GM12891 (cell line): ENCODE measurements around the gene IQCB1. TPM values are rescaled to one million over a fixed set of nuclear protein-coding genes. Genes with fewer than 3 reads are reported as not detected.
"Not testable (repeated sequence)": the region's sequence is repeated elsewhere in the genome, so short reads cannot be mapped to it uniquely, and the experiment has no call there.

Experiments
- DNase-seq: peaks from one replicate; pipeline ENCODE4 v3.0.0; 2011; ENCODE audit warnings: low spot score; ENCODE audit not compliant: insufficient read length
- FAIRE-seq: peaks from 2 replicates; lab custom pipeline; 2011; peaks lifted over from hg19 to GRCh38; lab: Jason Lieb, UNC
- PAX5 ChIP-seq: IDR thresholded peaks from 2 replicates; pipeline ENCODE4 v1.6.1; 2011; ENCODE audit warnings: low read length, moderate library complexity, mild to moderate bottlenecking; ENCODE audit not compliant: insufficient read depth, severe bottlenecking
- POLR2A ChIP-seq: IDR thresholded peaks from 2 replicates; pipeline ENCODE4 v1.6.1; 2011; ENCODE audit warnings: low read depth, low read length, control low read depth
- POLR2AphosphoS5 ChIP-seq: IDR thresholded peaks from 2 replicates; pipeline ENCODE4 v1.6.1; 2011; ENCODE audit warnings: low read depth, low read length, control low read depth
- POU2F2 ChIP-seq: IDR thresholded peaks from 2 replicates; pipeline ENCODE4 v1.6.1; 2011; ENCODE audit warnings: low read depth, mild to moderate bottlenecking, control low read depth, low read length, moderate library complexity
- SPI1 ChIP-seq: IDR thresholded peaks from 2 replicates; pipeline ENCODE4 v1.6.1; 2011; ENCODE audit warnings: low read depth, low read length, control low read depth
- TAF1 ChIP-seq: IDR thresholded peaks from 2 replicates; pipeline ENCODE4 v1.6.1; 2011; ENCODE audit warnings: low read depth, low read length, control low read depth
- polyA plus RNA-seq: library from polyadenylated mRNA; unstranded; fragments of >200 nt; gene quantifications from one replicate; pipeline ENCODE4 v1.2.1, GENCODE V29; 2012; ENCODE audit warnings: low read depth, missing spikeins, inconsistent platforms; ENCODE audit not compliant: missing spikeins

IQCB1 gene, protein sequence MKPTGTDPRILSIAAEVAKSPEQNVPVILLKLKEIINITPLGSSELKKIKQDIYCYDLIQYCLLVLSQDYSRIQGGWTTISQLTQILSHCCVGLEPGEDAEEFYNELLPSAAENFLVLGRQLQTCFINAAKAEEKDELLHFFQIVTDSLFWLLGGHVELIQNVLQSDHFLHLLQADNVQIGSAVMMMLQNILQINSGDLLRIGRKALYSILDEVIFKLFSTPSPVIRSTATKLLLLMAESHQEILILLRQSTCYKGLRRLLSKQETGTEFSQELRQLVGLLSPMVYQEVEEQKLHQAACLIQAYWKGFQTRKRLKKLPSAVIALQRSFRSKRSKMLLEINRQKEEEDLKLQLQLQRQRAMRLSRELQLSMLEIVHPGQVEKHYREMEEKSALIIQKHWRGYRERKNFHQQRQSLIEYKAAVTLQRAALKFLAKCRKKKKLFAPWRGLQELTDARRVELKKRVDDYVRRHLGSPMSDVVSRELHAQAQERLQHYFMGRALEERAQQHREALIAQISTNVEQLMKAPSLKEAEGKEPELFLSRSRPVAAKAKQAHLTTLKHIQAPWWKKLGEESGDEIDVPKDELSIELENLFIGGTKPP
- polyA plus RNA-seq, result 29.3 TPM

DNA sequence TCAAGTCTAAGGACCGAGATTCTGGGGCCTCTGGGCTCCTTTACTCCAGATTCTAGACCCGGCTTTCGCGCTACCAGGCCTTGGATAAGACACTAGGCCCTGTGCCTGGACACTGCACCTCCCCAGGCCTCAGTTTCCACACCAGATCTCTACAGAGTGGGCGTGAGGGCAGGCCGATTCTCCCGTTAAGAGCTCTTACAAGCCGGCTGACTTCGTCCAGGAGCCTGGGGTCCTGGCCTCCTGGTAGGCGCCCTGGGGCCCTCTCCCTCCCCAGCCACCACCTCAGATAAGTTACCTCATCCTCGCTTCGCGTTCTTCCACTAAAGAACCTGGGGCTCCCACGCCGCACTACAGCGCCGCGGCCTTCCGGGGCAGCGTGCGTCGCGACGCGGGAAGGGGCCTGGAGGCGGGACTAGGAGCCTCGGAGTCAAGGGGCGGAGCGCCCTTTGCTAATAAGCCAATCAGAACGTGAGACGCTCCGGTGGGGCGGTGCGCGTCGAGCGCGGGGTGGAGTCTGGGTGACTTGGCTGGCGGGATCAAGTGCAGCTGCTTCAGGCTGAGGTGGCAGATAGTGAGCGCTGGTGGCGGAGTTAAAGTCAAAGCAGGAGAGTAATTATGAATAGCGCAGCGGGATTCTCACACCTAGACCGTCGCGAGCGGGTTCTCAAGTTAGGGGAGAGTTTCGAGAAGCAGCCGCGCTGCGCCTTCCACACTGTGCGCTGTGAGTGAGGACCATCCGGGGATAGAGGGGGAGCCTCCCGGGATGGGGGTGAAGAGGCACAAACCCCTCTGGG, at the start of gene IQCB1, which contains the start of gene EAF2:
IQCB1 (minus strand) TSS at position 390 of the 794 bp plus-strand sequence. CDS start 6,100 bp downstream, outside the sequence.
EAF2 (plus strand) TSS at position 539 of the 794 bp plus-strand sequence; CDS start at position 616, 77 bp downstream.
- peak; percentile 99 for FAIRE-seq
- DNase-seq, result peak; percentile 82
- TF ChIP-seq POLR2AphosphoS5 (peak; percentile 92), POLR2A (peak; percentile 94), PAX5 (peak; percentile 32), TAF1 (peak; percentile 88), SPI1 (no peak), POU2F2 (peak; percentile 45; the same call in 1 of the 2 replicates)

DNA sequence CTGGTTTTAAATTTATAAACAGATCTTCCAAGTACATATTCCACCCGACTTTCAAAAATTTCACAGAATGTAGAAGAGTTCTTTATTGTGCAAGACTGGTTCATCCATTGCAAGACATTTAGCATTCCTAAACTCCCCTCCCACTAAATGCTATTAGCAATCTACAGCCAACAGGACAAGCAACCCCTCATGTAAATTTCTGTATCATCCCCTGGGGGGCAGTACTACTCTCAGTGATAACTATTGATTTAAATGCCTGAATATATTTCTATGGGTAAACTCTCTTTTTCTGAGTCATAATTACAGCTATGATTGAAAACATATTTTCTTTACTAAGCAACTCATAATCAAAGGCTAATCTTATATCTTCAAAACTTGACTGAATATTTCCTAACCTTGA, 48.6 kb upstream of the IQCB1 start:
- FAIRE-seq (no peak), DNase-seq (no peak)
- TF ChIP-seq POLR2A (no peak), PAX5 (no peak), SPI1 (no peak), POU2F2 (no peak), POLR2AphosphoS5 (no peak), TAF1 (no peak)

GRCh38 chr3:121878411-121878810, 43.6 kb upstream of the IQCB1 start:
- TF ChIP-seq PAX5 (no peak), POLR2AphosphoS5 (no peak), POLR2A (no peak), POU2F2 (no peak)
- no peak for FAIRE-seq
- DNase-seq, result no peak

DNA sequence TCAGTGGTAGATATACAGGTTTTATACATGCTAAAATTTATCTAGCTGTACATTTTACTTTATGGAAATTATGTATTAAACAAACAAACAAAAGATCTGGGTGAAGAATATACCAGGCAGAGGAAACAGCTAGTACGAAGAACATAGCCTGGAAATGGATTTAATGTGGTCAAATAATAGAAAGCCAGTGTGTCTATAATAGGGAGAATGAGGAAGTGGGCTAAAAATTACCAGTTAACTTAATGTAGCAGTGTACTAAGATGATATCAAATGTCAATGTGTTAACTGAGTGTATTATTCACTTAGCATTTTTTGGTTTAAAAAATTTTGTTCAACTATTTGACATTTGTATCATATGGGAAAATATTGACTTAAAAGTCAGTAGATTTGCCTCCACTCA, 36.6 kb upstream of the IQCB1 start:
- DNase-seq (no peak), FAIRE-seq (peak; percentile 20)

GRCh38 chr3:121870717-121871116, 35.9 kb upstream of the IQCB1 start:
- no peak for TF ChIP-seq TAF1
- TF ChIP-seq POLR2A, result no peak
- TF ChIP-seq PAX5, result no peak
- DNase-seq (no peak), FAIRE-seq (no peak)

More for the DNA sequence above, 36.6 kb upstream of the IQCB1 start:
- TF ChIP-seq SPI1, result peak; percentile 65; the same call in 1 of the 2 replicates
- TF ChIP-seq POLR2AphosphoS5, result no peak
- no peak for TF ChIP-seq PAX5
- no peak for TF ChIP-seq POLR2A
- TF ChIP-seq POU2F2, result no peak

- DNase-seq, result no peak
- TF ChIP-seq POU2F2, result no peak
- no peak for TF ChIP-seq TAF1
- TF ChIP-seq PAX5, result no peak
- TF ChIP-seq POLR2AphosphoS5, result no peak
- no peak for TF ChIP-seq SPI1
- no peak for TF ChIP-seq POLR2A
- FAIRE-seq, result no peak
These were observed 34.9 kb upstream of the IQCB1 start for GRCh38 chr3:121869736-121870135.

DNA sequence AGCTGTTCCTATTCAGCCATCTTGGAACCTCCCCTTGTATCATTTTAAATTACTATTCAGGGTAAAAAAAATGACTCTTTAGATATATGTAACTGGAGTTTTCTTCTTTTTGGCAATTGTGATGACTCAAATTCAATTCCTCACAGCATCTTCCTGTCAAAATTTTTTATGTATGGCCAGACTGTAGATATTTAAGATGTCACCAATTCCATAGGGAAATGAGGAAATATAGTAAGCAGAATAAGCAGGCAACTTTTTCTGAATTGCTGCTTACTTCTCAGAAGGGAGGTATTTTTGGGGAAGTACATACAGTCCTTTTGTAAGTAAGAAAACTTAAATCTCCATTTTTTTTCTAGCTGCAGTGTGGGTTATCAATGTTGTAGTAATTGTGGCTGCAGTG, 28.9 kb upstream of the IQCB1 start:
- peak; percentile 52 for FAIRE-seq
- no peak for DNase-seq
- TF ChIP-seq POU2F2 (no peak), PAX5 (no peak), POLR2AphosphoS5 (no peak), SPI1 (no peak), POLR2A (no peak), TAF1 (no peak)

DNA sequence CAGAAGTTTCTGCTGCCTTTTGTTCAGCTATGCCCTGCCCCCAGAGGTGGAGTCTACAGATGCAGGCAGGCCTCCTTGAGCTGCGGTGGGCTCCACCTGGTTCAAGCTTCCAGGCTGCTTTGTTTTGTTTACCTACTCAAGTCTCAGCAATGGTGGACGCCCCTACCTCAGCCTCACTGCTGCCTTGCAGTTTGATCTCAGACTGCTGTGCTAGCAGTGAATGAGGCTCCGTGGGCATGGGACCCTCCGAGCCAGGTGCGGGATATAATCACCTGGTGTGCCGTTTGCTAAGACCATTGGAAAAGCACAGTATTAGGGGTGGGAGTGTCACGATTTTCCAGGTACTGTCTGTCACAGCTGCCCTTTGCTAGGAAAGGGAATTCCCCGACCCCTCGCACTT, 28.4 kb upstream of the IQCB1 start:
- FAIRE-seq, DNase-seq: not testable (repeated sequence)

DNA sequence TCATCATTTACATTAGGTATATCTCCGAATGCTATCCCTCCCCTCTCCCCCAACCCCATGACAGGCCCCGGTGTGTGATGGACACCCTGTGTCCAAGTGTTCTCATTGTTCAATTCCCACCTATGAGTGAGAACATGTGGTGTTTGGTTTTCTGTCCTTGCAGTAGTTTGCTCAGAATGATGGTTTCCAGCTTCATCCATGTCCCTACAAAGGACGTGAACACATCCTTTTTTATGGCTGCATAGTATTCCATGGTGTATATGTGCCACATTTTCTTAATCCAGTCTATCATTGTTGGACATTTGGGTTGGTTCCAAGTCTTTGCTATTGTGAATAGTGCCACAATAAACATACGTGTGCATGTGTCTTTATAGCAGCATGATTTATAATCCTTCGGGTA, 22.9 kb upstream of the IQCB1 start:
- FAIRE-seq, DNase-seq: not testable (repeated sequence)

- peak; percentile 81 for FAIRE-seq
- no peak for DNase-seq
- no peak for TF ChIP-seq PAX5
- no peak for TF ChIP-seq POLR2A
- no peak for TF ChIP-seq SPI1
- TF ChIP-seq POU2F2, result no peak
- TF ChIP-seq POLR2AphosphoS5, result no peak
- TF ChIP-seq TAF1, result no peak
These were observed 20.7 kb upstream of the IQCB1 start for GRCh38 chr3:121855555-121855954.
